ENCODE results near the gene THSD7A. TPM values are rescaled to one million over a fixed set of nuclear protein-coding genes. Genes with fewer than 3 reads are reported as not detected.

The THSD7A gene
- total RNA-seq, 1 experiment from 2014 or later = 5.9 TPM

DNA sequence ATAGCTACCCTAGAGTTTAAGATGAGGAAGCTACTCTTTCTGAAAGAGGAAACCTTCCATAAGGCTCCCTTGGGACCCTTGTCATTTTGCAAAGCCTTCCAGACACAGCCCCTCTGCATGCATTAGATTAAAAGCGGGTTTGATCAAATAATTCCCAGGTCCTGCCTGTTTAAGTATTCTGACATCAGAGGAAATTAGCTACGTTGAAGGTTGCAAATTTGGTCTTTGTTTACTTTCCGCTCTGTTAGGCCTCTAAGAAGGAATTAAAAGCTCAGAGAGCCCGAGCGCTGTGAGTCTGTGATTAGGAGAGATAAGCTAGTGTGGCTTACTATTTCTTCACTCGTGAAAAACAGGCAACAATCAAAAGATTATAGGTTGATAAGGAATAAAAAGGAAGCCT, 1.4 kb upstream of the THSD7A start:
- no peaks in the 10 kb centered on the region for H3K27me3 Mint-ChIP-seq (ENCODE audit: unreplicated experiment)
- peaks cover 17% of the 10 kb centered on the region for H3K4me1 Mint-ChIP-seq (ENCODE audit: low read depth, unreplicated experiment)
- BruUV-seq (replicated peaks) = no TSS peak
- peaks cover 6% of the 10 kb centered on the region for H3K9me3 Mint-ChIP-seq (ENCODE audit: low read depth, unreplicated experiment)
- intact Hi-C loops (cut with micrococcal nuclease; ENCODE audit: unreplicated experiment) = loop anchor here (10.0 kb wide), 1 partner anchor 381 kb away; the partner anchor contains the start of gene TMEM106B
- no peak for DNase-seq
- no peak overlapping the region for H3K4me3 Mint-ChIP-seq (ENCODE audit: low read depth, unreplicated experiment)
- TF ChIP-seq, protein P1, sequence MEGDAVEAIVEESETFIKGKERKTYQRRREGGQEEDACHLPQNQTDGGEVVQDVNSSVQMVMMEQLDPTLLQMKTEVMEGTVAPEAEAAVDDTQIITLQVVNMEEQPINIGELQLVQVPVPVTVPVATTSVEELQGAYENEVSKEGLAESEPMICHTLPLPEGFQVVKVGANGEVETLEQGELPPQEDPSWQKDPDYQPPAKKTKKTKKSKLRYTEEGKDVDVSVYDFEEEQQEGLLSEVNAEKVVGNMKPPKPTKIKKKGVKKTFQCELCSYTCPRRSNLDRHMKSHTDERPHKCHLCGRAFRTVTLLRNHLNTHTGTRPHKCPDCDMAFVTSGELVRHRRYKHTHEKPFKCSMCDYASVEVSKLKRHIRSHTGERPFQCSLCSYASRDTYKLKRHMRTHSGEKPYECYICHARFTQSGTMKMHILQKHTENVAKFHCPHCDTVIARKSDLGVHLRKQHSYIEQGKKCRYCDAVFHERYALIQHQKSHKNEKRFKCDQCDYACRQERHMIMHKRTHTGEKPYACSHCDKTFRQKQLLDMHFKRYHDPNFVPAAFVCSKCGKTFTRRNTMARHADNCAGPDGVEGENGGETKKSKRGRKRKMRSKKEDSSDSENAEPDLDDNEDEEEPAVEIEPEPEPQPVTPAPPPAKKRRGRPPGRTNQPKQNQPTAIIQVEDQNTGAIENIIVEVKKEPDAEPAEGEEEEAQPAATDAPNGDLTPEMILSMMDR (IDR thresholded peaks at IDR 0.05; ENCODE audit: unreplicated experiment) = no peak
- peaks cover 20% of the 10 kb centered on the region for H3K36me3 Mint-ChIP-seq (ENCODE audit: insufficient read depth, unreplicated experiment)
- CTCF ChIA-PET = interaction anchor here (1.1 kb wide), 1 partner anchor 10 kb away, joined by 3 read pairs; no protein-coding TSS in a partner anchor
- H3K27ac Mint-ChIP-seq (ENCODE audit: unreplicated experiment) = no peak overlapping the region

DNA sequence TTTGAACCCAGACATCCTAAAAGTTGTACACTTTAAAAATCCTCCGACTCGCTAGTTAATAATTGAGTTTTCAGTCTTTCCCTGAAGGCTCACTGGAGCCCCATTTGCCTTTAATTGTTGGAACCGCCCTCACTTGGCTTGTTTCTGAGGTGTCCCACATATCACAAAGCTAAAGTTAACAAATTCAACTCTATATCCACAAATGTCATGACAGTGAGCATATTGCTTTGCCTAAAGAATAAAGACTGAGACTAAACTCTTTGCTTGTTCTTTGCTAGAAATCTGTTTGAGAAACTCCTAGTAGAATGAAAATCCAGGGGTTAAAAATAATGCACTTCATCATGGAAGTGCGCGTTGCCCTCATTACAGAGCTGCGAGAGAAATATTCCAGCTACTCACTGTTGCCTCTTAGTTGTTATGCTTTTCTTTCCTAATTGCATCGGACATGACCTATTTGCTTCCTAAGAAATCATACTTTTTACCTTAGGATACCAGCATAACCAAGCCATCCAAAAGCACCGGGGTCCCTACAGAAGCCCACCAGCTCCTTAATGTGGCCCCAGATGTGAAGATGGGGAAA, 752 bp downstream of the THSD7A start:
- Mint-ChIP-seq H3K9me3 (ENCODE audit: low read depth, unreplicated experiment) (no peaks in the 10 kb centered on the region), H3K27ac (ENCODE audit: unreplicated experiment) (peak overlapping the region; percentile 67), H3K36me3 (ENCODE audit: insufficient read depth, unreplicated experiment) (peaks cover 20% of the 10 kb centered on the region), H3K27me3 (ENCODE audit: unreplicated experiment) (no peaks in the 10 kb centered on the region), H3K4me1 (ENCODE audit: low read depth, unreplicated experiment) (peaks cover 17% of the 10 kb centered on the region), H3K4me3 (ENCODE audit: low read depth, unreplicated experiment) (peak overlapping the region; percentile 88)
- peak; percentile 15 for DNase-seq
- no TSS peak for BruUV-seq (replicated peaks)
- TF ChIP-seq, protein P1 (IDR thresholded peaks at IDR 0.05; ENCODE audit: unreplicated experiment) = no peak
- CTCF ChIA-PET = interaction anchor here (0.8 to 1.4 kb wide), 6 partner anchors 16 to 603 kb away, joined by 3 to 5 read pairs (median 3); partner anchors contain the start of gene TMEM106B
- intact Hi-C loops (cut with micrococcal nuclease; ENCODE audit: unreplicated experiment) = loop anchor here (1.0 to 10.0 kb wide), 3 partner anchors 384 to 456 kb away; partner anchors contain the start of gene TMEM106B

DNA sequence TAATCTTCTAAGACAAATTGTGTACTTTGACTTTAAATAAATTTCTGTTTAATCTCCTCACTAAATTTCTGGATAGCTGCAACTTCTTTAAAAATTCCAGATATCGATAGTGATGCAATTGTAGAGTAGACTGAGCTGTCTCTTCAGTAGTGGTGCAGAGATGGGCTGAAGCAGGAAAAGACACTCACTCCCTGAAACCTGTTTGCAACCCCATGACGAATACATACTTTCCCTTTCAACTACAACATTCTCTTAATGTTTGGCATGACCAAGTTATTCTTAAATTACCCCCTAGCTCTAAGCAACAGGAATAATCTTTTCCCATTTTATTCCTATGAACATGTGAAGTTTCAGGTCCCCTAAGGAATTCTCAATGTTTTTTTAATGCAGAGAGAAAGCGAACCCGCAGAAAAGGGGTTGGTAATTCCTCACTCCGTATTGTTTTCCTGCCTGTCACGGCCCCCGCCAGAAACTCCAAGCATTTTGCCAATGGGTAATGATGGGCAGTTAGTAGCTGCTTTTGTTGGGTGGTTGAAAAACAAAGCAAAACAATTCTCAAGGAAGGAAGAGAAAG, 1.3 kb downstream of the THSD7A start:
- CTCF ChIA-PET = interaction anchor here (0.8 to 1.4 kb wide), 6 partner anchors 16 to 603 kb away, joined by 3 to 5 read pairs (median 3); no protein-coding TSS in a partner anchor

DNA sequence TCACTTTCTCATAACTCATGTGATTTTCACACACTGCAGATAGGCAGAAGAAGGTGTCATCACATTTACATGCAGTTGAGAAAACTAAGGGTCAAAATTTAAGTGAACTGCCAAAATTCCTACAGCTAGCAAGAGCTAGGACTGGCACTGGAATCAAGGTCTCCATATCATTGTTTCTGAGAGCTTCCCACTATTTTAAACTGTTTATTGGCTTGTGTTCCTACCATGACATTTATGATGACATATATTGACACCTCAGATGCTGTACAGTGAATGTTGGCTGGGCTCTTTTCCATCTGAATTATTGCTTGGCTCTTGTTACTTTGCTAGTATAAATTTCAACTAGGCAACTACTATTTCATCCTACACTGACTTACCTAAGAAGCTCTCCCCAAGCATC, 2.0 kb downstream of the THSD7A start:
- Mint-ChIP-seq H3K4me1 (ENCODE audit: low read depth, unreplicated experiment) (peaks cover 9% of the 10 kb centered on the region), H3K9me3 (ENCODE audit: low read depth, unreplicated experiment) (no peaks in the 10 kb centered on the region), H3K36me3 (ENCODE audit: insufficient read depth, unreplicated experiment) (peaks cover 20% of the 10 kb centered on the region), H3K27ac (ENCODE audit: unreplicated experiment) (no peak overlapping the region), H3K4me3 (ENCODE audit: low read depth, unreplicated experiment) (no peak overlapping the region), H3K27me3 (ENCODE audit: unreplicated experiment) (no peaks in the 10 kb centered on the region)
- intact Hi-C loops (cut with micrococcal nuclease; ENCODE audit: unreplicated experiment) = loop anchor here (2.0 to 10.0 kb wide), 2 partner anchors 385 to 455 kb away; partner anchors contain the start of gene TMEM106B
- no TSS peak for BruUV-seq (replicated peaks)
- TF ChIP-seq, protein P1 (IDR thresholded peaks at IDR 0.05; ENCODE audit: unreplicated experiment) = no peak
- no peak for DNase-seq
- CTCF ChIA-PET = interaction anchor here (1.3 kb wide), 1 partner anchor 25 kb away, joined by 3 read pairs; no protein-coding TSS in a partner anchor

More for the DNA sequence above, 1.3 kb downstream of the THSD7A start:
- peak; percentile 19 for DNase-seq
- Mint-ChIP-seq H3K4me3 (ENCODE audit: low read depth, unreplicated experiment) (peak overlapping the region; percentile 88), H3K27ac (ENCODE audit: unreplicated experiment) (peak overlapping the region; percentile 67), H3K9me3 (ENCODE audit: low read depth, unreplicated experiment) (no peaks in the 10 kb centered on the region), H3K4me1 (ENCODE audit: low read depth, unreplicated experiment) (peaks cover 12% of the 10 kb centered on the region), H3K36me3 (ENCODE audit: insufficient read depth, unreplicated experiment) (peaks cover 20% of the 10 kb centered on the region), H3K27me3 (ENCODE audit: unreplicated experiment) (no peaks in the 10 kb centered on the region)
- TF ChIP-seq, protein P1 (IDR thresholded peaks at IDR 0.05; ENCODE audit: unreplicated experiment) = no peak
- TSS peak; percentile 52 for BruUV-seq (replicated peaks)
- intact Hi-C loops (cut with micrococcal nuclease; ENCODE audit: unreplicated experiment) = loop anchor here (1.0 to 10.0 kb wide), 3 partner anchors 384 to 456 kb away; partner anchors contain the start of gene TMEM106B

All from Calu3 (cell line).